ENCODE data around the gene ADAT3.
"Not testable (repeated sequence)": the region's sequence is repeated elsewhere in the genome, so short reads cannot be mapped to it uniquely, and the experiment has no call there.

ADAT3 gene

DNA sequence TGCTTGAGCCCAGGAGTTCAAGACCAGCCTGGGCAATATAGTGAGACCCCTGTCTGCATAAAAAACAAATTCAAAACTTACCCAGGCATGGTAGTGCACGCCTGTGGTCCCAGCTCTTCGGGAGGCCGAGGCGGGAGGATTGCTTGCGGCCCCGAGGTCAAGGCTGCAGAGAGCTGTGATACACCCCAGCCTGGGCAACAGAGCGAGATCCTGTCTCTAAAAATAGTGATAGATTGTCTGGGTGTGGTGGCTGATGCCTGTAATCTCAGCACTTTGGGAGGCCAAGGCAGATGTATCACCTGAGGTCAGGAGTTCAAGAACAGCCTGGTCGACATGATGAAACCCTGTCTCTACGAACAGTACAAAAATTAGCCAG lies 37.9 kb upstream of the ADAT3 start:
- no peak for DNase-seq

DNA sequence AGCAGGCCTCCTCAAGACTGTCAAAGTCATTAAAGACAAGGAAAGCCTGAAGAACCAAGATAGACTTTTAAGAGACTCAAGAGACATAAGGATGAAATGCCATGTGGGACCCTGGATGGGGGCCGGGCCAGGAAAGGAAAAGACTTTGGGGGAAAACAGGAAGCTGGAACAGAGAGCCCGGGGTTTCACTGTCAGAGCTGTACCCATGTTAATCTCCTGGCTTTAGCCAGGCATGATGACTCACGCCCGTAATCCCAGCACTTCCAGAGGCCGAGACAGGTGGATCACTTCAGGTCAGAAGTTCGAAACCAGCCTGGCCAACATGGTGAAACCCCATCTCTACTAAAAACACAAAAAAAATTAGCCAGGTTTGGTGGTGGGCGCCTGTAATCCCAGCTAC lies 36.2 kb upstream of the ADAT3 start:
- DNase-seq, result no peak

- no peak for DNase-seq
Observed at GRCh38 chr19:1871140-1871597, 34.0 kb upstream of the ADAT3 start.

GRCh38 chr19:1871630-1872029 lies 33.6 kb upstream of the ADAT3 start:
- no peak for DNase-seq

DNA sequence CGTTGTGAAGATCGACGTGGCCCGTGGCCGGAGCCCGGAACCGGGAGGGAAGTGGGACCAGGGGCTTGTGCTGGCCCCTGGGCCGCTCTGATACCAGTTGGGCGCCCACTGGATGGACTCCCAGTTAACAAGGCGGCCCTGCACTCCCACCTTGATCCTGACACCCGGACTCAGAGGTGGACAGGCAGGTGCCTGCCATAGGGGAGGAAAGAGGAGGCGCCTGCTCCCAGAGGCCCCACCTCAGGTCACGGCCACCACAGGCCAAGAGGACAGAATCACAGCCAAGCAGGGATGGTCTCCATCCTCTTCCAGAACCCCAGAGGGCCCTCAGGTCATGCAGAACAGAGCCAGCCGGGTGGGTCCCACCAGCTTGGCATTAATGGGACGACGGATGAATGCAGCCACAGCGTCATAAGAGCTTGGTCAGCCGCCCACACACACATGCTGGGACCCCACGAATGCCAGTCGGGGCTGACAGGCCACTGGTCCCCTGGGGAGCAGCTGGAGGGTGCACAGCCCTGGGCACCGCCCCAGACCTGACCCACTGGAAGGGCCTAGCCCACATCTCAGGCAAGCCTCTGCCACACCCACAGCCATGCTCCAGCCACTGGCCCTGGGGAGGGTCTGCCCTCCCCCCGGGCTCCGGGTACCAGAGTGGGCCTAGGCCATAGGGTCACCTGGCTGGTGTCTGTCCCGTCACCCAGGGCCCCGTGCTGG lies 32.2 kb upstream of the ADAT3 start:
- DNase-seq, result no peak

DNA sequence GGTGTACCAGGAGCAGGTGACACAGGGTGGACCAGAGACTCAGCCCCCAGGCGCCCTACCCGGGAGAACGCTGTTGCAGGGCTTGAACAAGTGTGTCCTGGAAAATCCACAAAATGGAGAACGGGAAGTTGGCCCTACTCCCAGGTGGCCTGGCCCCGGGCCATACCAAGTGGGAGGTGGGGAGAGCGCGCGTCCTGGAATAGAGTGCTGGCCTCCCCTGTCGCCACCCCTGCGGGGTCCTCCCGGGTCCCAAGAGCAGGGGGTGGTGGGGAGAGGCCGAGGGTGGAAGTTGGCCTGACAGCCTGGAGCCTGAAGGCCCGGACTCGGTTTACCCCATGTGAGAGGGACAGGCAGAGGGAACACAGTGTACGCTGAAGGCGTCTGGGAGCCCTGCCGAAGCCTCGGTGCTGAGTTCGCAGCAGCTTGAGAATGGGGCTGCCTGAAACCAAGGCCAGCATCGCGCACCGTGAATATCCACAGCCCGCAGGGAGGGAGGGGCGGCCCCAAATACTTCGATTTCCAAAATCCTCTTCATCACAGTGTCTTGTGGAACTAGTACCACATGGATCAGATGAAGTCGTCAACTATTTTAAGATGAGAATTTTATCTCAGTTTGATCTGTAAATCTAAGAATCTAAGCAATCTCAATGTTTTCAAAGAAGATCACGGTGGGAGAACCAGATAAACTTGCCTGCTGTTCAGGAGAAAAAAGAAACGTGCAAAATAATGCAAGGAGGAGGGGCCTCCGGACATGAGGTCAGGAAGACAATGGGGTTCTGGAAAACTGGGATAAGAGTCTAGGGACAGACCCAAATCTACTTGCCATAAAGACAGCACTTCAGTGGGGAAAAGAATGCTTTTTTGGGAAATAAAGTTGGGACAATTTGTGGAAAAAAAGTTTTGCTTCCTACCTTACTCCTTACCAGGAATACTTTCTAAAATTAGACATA lies 31.4 kb upstream of the ADAT3 start:
- no peak for DNase-seq

- no peak for DNase-seq
Observed at GRCh38 chr19:1874554-1875185, 30.5 kb upstream of the ADAT3 start.

DNA sequence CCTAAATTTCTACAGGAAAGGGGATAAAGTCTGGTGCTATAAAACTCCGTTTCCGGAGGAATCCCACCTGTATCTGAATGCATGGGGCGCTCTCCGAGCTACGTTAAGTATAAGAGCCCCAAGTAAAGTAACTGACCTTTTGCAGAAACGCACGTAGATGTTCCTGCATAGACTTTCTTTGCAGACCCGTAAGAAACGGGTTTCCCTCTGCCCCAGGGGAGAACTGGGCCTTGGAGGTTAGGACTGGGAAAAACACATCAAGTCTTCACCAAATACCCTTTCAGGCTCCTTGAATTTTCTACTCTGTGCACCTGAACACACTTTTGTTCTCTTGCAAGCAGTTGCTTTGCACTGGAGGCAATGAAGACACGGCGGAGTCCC lies 29.9 kb upstream of the ADAT3 start:
- DNase-seq, result not testable (repeated sequence)

DNA sequence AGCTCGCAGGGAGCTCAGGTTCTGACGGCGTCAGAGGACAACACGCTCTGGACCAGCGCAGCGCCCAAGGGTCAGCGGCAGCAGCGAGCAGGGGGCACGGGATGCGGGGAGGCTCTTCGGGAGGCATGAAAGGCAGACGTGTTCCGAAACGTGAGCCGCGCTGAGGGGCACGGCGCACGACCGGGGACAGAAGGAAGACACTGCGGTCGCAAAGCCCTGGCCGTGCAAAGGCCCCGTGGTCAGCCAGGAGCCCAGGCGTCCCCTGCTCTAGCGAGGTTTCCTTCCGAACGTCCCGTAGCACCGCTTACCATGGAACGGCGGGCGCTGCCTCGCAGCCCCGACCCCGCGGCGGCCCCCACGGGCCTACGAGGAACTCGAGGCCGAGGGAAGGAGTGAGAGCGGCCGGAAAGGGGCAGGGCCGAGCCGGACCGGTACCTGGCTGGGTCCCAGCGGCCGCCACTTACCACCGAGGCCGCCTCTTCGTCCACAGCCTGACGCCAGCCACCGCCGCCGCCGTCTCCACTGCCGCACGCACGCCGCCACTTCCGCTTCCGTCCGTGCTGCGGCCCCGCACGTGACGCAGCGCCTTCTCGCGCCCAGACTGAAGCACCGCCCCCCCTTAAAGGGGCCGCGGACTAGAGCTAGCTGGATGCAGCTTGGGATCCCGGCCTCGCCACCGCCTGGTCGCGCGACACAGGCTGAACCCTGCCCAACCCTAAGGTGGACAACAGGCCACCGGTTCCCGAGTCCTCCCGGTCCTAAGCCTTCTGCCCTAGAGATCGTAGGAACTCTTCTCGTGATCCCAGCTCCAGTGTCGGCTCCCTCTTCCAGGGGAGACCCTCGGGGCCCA lies 29.3 kb upstream of the ADAT3 start:
- DNase-seq, result peak; percentile 89 to 92

- DNase-seq, result not testable (repeated sequence)
Observed at GRCh38 chr19:1876496-1877279, 28.5 kb upstream of the ADAT3 start.

GRCh38 chr19:1877280-1877660 lies 27.9 kb upstream of the ADAT3 start:
- DNase-seq, result not testable (repeated sequence)

DNA sequence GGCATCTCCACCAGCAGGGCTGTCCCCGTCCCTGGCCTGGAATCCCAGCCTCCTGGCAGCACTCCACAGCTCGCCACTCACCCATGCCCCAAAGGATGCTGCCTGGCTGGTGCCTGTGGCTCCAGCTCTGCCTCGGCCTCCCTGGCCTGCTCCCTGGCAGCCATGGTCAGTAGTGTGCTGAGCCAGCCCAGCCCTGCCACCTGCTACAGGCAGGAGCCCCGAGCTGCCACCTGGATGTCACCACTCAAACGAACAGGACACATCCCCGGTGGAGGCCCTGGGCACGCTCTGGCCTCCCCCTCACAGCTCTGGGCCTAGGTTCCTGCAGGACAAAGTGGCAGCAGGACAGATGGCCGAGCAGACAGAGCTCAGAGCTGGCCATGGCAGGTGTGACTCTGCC lies 26.6 kb upstream of the ADAT3 start:
- not testable (repeated sequence) for DNase-seq

GRCh38 chr19:1879982-1880381 lies 25.2 kb upstream of the ADAT3 start:
- DNase-seq, result not testable (repeated sequence)

GRCh38 chr19:1880611-1881392 lies 24.4 kb upstream of the ADAT3 start:
- no peak for DNase-seq

DNA sequence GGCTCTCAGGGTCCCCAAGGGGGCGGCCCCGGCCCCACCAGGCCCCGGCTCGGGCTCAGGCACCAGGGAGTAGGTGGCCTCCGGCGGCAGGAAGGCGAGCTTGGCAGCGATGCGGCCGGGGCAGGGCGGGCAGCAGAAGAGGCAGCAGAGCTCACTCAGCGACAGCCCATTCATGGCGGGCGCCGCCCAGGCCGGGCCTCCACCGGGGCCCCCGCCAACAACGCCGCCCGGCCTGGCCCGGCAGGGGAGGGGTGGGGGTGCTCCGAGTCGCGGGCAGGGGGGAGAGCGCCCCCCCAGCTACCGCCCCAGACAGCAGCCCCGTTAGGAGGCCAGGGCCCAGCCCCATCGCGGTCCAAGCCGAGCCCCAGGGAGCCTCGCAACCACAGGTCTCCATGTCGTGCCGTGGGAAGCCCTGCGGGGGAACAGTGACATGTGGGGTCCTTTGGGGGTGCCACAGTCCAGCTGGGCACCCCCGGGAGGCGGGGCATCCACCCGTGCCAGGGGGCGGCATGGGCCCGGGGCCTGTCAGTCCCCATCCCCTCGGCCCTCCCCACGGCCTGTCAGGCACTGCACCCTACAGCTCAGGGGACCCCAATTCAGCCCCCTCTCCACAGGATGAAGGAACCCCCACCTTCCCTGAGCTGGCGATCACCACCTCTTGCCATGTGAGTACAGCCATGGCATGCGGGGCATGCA lies 23.7 kb upstream of the ADAT3 start:
- not testable (repeated sequence) for DNase-seq

- peak; percentile 70 for DNase-seq
Observed at GRCh38 chr19:1882089-1882785, 23.0 kb upstream of the ADAT3 start.

- no peak for DNase-seq
Observed at GRCh38 chr19:1882786-1883692, 22.2 kb upstream of the ADAT3 start.

- no peak for DNase-seq
Observed at GRCh38 chr19:1883784-1884183, 21.4 kb upstream of the ADAT3 start.

Measured in stimulated activated CD4-positive, alpha-beta T cell treated with anti-CD3 and anti-CD28 coated beads, Interleukin-2, amount 100 ng/mL, for 24 hours (primary cell).